ENCODE data around the gene CHN1.

Gene CHN1

GRCh38 chr2:174778085-174778981 is 226.8 kb downstream of the CHN1 start:
- ChIA-PET CTCF (no interaction called here), POLR2A (no interaction called here)
- no peak for DNase-seq (ENCODE audit: extremely low spot score)
- TF ChIP-seq ARNT (IDR thresholded peaks at IDR 0.05) = no peak
- no peak for TF ChIP-seq BHLHE40 (IDR thresholded peaks at IDR 0.05; ENCODE audit: borderline replicate concordance)
- TF ChIP-seq ELF4 (IDR thresholded peaks at IDR 0.05) = no peak
- no peak for TF ChIP-seq SUZ12 (IDR thresholded peaks at IDR 0.05)
- TF ChIP-seq FOXA1 (IDR thresholded peaks at IDR 0.05) = no peak
- TF ChIP-seq FOXM1 (IDR thresholded peaks at IDR 0.05; ENCODE audit: borderline replicate concordance) = no peak
- TF ChIP-seq FOXK2 (IDR thresholded peaks at IDR 0.05) = no peak
- TF ChIP-seq LEF1 (IDR thresholded peaks at IDR 0.05; ENCODE audit: borderline replicate concordance) = no peak
- no peak for TF ChIP-seq SP1 (IDR thresholded peaks at IDR 0.05)

- no peak for TF ChIP-seq L3MBTL2 (conservative IDR thresholded peaks at IDR 0.05)
- TF ChIP-seq NFRKB (IDR thresholded peaks at IDR 0.05) = no peak
- TF ChIP-seq SP1 (IDR thresholded peaks at IDR 0.05) = no peak
- TF ChIP-seq TARDBP (IDR thresholded peaks at IDR 0.05) = no peak
- no peak for TF ChIP-seq BHLHE40 (IDR thresholded peaks at IDR 0.05; ENCODE audit: borderline replicate concordance)
- POLR2A ChIA-PET = no interaction called here
- DNase-seq (ENCODE audit: extremely low spot score) = no peak
- CTCF ChIA-PET = no interaction called here
Measured at GRCh38 chr2:174777347-174778084, 227.7 kb downstream of the CHN1 start.

GRCh38 chr2:174776675-174777074 is 228.5 kb downstream of the CHN1 start:
- ChIA-PET CTCF (interaction anchor here (0.7 to 1.4 kb wide), 2 partner anchors 213 to 544 kb away, joined by 4 read pairs; no protein-coding TSS in a partner anchor), POLR2A (no interaction called here)
- TF ChIP-seq ARNT (IDR thresholded peaks at IDR 0.05) (no peak), LEF1 (IDR thresholded peaks at IDR 0.05; ENCODE audit: borderline replicate concordance) (no peak), FOXK2 (IDR thresholded peaks at IDR 0.05) (no peak), FOXM1 (IDR thresholded peaks at IDR 0.05; ENCODE audit: borderline replicate concordance) (no peak), PKNOX1 (IDR thresholded peaks at IDR 0.05) (no peak)
- DNase-seq (ENCODE audit: extremely low spot score) = no peak

GRCh38 chr2:174776223-174776622 is 229.0 kb downstream of the CHN1 start:
- DNase-seq (ENCODE audit: extremely low spot score) = no peak
- ChIA-PET CTCF (interaction anchor here (0.7 to 1.4 kb wide), 2 partner anchors 214 to 544 kb away, joined by 4 read pairs; no protein-coding TSS in a partner anchor), POLR2A (no interaction called here)
- TF ChIP-seq FOXK2 (IDR thresholded peaks at IDR 0.05) (no peak), FOXM1 (IDR thresholded peaks at IDR 0.05; ENCODE audit: borderline replicate concordance) (peak; percentile 45; the same call in 1 of the 2 replicates)

- POLR2A ChIA-PET = no interaction called here
- DNase-seq (ENCODE audit: extremely low spot score) = no peak
- CTCF ChIA-PET = interaction anchor here (1.4 to 2.1 kb wide), 2 partner anchors 26 to 214 kb away, joined by 4 to 5 read pairs; no protein-coding TSS in a partner anchor
- no peak for TF ChIP-seq TARDBP (IDR thresholded peaks at IDR 0.05)
- TF ChIP-seq SUZ12 (IDR thresholded peaks at IDR 0.05) = no peak
- no peak for TF ChIP-seq NFRKB (IDR thresholded peaks at IDR 0.05)
- no peak for TF ChIP-seq ELF4 (IDR thresholded peaks at IDR 0.05)
- TF ChIP-seq FOXM1 (IDR thresholded peaks at IDR 0.05; ENCODE audit: borderline replicate concordance) = no peak
- no peak for TF ChIP-seq ARNT (IDR thresholded peaks at IDR 0.05)
- no peak for TF ChIP-seq LEF1 (IDR thresholded peaks at IDR 0.05; ENCODE audit: borderline replicate concordance)
Measured at GRCh38 chr2:174775571-174775980, 229.6 kb downstream of the CHN1 start.

GRCh38 chr2:174774886-174775285 is 230.3 kb downstream of the CHN1 start:
- ChIA-PET POLR2A (no interaction called here), CTCF (interaction anchor here (2.1 kb wide), 1 partner anchor 26 kb away, joined by 5 read pairs; no protein-coding TSS in a partner anchor)
- no peak for TF ChIP-seq NFRKB (IDR thresholded peaks at IDR 0.05)
- TF ChIP-seq PKNOX1 (IDR thresholded peaks at IDR 0.05) = peak; percentile 63
- no peak for DNase-seq (ENCODE audit: extremely low spot score)

GRCh38 chr2:174773215-174773614 is 232.0 kb downstream of the CHN1 start:
- no peak for DNase-seq (ENCODE audit: extremely low spot score)
- POLR2A ChIA-PET = no interaction called here

More at GRCh38 chr2:174773215-174773614, 232.0 kb downstream of the CHN1 start:
- TF ChIP-seq PKNOX1 (IDR thresholded peaks at IDR 0.05) = no peak
- TF ChIP-seq ARNT (IDR thresholded peaks at IDR 0.05) = no peak
- TF ChIP-seq HDGF (IDR thresholded peaks at IDR 0.05; ENCODE audit: borderline replicate concordance) = no peak
- CTCF ChIA-PET = interaction anchor here (3.6 to 3.7 kb wide), 2 partner anchors 212 to 217 kb away, joined by 32 to 35 read pairs; no protein-coding TSS in a partner anchor
